Ascending aorta (tissue), 2 donors: ENCODE measurements around the gene BCKDHA. TPM values are rescaled to one million over a fixed set of nuclear protein-coding genes. Genes with fewer than 3 reads are reported as not detected.
"Not testable (repeated sequence)": the region's sequence is repeated elsewhere in the genome, so short reads cannot be mapped to it uniquely, and the experiment has no call there.

Source experiments
- DNase-seq, 2 donors: peaks; one replicate each; pipeline ENCODE4 v3.0.0-alpha.2; 2019; ENCODE audit warnings: low spot score in 2 of 2
- H3K27ac ChIP-seq, 2 donors: fragments of 200-600 bp; sonication (generic); one replicate each; pipeline ENCODE4 v1.5.1; 2016 to 2017; ENCODE audit warnings: mild to moderate bottlenecking in 1 of 2
- H3K27me3 ChIP-seq: fragments of 200-600 bp; sonication (generic); one replicate; pipeline ENCODE4 v1.5.1; 2017
- H3K36me3 ChIP-seq, 2 donors: fragments of 200-600 bp; sonication (generic); one replicate each; pipeline ENCODE4 v1.5.1; 2016
- H3K4me1 ChIP-seq, 2 donors: fragments of 200-600 bp; sonication (generic); one replicate each; pipeline ENCODE4 v1.5.1; 2016 to 2017; ENCODE audit warnings: mild to moderate bottlenecking in 1 of 2
- H3K4me3 ChIP-seq, 2 donors: fragments of 200-600 bp; sonication (generic); one replicate each; pipeline ENCODE4 v1.5.1; 2016 to 2017; ENCODE audit warnings: mild to moderate bottlenecking in 1 of 2
- H3K9me3 ChIP-seq, 2 donors: fragments of 200-600 bp; sonication (generic); one replicate each; pipeline ENCODE4 v1.5.1; 2016
- CTCF ChIP-seq, 3 experiments: fragments of 200-600 bp in 2 of 3; fragments of 450-650 bp in 1 of 3; sonication (generic) in 2 of 3; IDR thresholded peaks; one replicate each; pipeline ENCODE4 v1.5.1; 2016 to 2019; ENCODE audit warnings: antibody characterized with exemption in 3 of 3, mild to moderate bottlenecking in 1 of 3, moderate library complexity in 1 of 3
- intact Hi-C: fragments of 100-400 bp; cut with DNase I; formaldehyde crosslinking; loops from one replicate; pipeline ENCODE4 v1.15.1; 2023
- total RNA-seq: library from RNA; depleted of rRNA; stranded (reverse); fragments of >200 nt; gene quantifications from one replicate; pipeline ENCODE4 v1.1.0, GENCODE V29; 2016

BCKDHA gene
- total RNA-seq, 1 donor from 2014 or later: 28.5 TPM

DNA sequence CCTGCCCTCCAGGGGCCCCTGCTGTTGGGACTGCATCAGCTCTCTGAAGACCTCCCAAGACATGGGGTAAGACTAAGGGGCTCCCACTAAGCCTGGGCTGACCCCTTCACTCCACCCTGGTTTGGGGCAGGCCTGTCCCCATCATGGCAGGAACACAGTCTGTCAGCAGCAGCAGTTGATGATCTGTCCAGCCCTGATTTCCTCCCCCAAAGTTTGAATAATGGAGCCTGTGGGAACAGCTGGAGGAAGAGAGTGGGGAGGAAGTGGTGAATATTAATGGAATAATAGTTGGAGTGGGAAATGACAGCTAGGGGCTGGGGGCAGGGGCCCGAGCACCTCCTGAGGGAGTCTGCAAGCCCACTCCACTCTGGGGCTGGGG, 30.9 kb downstream of the BCKDHA start:
- Histone ChIP-seq H3K4me1 (peaks cover 9 to 21% of the 10 kb centered on the region in 2 donors), H3K36me3 (peaks cover 33 to 47% of the 10 kb centered on the region in 2 donors), H3K27me3 (no peaks in the 10 kb centered on the region), H3K9me3 (no peaks in the 10 kb centered on the region), H3K27ac (peak overlapping the region; percentile 79 to 89), H3K4me3 (peak overlapping the region; percentile 48 to 80)
- intact Hi-C loops: loop anchor here (5.0 kb wide), 1 partner anchor 106 kb away; no protein-coding TSS in a partner anchor
- no peak for DNase-seq
- no peak for TF ChIP-seq CTCF (IDR thresholded peaks at IDR 0.05)

DNA sequence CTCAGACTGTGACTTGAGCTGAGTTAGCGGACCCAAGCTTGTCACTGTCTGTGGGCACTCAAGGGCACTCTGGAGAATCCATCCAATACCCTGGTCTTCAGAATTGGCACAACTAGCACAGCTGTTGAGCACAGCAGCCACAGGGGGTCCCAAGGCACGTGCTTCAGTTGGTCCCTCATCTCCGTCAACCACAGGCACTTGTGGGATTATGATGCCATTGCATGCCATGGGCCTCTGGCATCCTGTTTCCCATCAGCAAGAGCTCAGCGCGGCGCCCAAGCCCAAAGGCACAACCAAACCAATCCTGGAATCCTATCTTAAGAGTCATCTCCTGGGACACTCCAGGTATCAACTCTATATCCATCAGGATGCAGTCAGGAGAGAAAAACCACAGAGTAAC, 33.3 kb downstream of the BCKDHA start:
- no peak for TF ChIP-seq CTCF (IDR thresholded peaks at IDR 0.05)
- intact Hi-C loops: loop anchor here (10.0 kb wide), 1 partner anchor 644 kb away; the partner anchor contains the start of genes GRIK5 and ZNF574

DNA sequence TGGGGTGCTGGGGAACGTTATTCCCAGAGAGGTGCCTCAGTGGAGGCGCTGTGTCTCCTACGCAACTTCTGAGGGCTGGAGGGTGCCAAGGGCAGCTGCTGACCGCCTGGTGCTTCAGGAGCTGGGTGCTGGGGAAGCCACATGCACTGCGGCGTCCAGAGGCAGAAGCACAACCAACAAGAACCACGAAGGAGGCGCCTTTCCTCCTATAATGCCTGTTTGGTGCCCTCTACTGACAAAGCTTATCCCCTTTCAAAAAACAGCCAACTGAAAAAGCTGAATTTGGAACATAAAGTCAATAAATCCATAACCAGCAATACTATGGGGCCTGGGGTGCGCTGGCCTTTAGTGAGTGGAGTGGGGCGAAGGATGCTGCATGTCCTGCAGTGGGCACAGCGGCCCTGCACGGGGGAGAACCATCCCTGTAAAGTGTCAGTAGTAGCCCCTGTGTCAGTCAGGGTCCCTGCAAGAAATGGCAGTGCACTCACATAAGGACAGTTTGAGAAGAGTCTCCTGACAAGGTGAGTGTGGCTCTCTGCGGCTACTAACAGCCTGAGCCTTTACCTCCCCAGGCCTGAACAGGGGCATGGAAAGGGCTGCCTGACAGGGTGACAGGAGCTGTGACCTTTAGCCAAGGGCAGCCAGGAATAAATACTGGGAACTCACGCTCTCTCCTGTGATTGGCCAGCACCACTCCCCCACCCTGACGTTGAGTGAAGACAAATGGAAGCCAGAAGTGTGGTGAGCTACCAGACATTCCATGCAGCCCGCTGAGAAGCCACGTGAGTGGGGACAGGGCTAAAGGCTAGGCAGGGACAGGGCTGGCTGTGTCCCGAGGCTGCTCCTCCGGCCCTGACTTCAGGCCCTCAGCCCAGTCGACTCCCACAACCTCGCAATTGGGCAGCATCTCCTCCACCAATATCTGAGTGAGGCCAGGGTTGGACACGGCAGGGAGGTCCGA, 34.1 kb downstream of the BCKDHA start:
- DNase-seq: no peak
- Histone ChIP-seq H3K27ac (no peak overlapping the region), H3K9me3 (no peaks in the 10 kb centered on the region), H3K36me3 (peaks cover 25 to 46% of the 10 kb centered on the region in 2 donors), H3K4me1 (peaks cover 6 to 14% of the 10 kb centered on the region in 2 donors), H3K4me3 (no peak overlapping the region), H3K27me3 (no peaks in the 10 kb centered on the region)
- peak in 1 of 3 experiments; percentile 15 for TF ChIP-seq CTCF (IDR thresholded peaks at IDR 0.05)
- intact Hi-C loops: loop anchor here (10.0 kb wide), 1 partner anchor 643 kb away; the partner anchor contains the start of genes GRIK5 and ZNF574

More for the DNA sequence above, 33.3 kb downstream of the BCKDHA start:
- Histone ChIP-seq H3K36me3 (peaks cover 22 to 38% of the 10 kb centered on the region in 2 donors), H3K27ac (no peak overlapping the region), H3K4me3 (no peak overlapping the region), H3K27me3 (no peaks in the 10 kb centered on the region), H3K4me1 (peaks cover 9 to 21% of the 10 kb centered on the region in 2 donors), H3K9me3 (no peaks in the 10 kb centered on the region)
- no peak for DNase-seq

DNA sequence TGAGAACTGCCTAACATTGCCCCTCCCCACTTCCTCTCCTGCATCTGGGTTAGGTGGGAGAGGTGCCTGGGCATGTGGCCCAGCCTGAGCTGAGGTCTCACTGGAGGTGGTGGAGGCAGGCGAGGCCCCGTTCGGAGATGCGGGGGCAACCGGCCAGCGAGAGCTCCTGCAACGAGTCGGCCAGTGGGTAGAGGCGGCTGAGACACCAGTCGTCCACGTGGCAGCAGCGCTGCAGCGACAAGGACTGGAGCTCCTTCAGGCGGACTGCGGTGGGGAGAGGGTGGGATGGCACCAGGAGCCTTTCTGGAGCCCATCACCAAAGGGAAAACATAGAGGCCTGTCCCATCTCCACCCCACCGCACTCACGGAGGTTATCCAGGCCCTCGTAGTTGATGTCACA, 35.6 kb downstream of the BCKDHA start:
- Histone ChIP-seq H3K9me3 (no peaks in the 10 kb centered on the region), H3K36me3 (peaks cover 32 to 46% of the 10 kb centered on the region in 2 donors), H3K27ac (no peak overlapping the region), H3K4me3 (no peak overlapping the region), H3K27me3 (no peaks in the 10 kb centered on the region), H3K4me1 (peaks cover 5 to 6% of the 10 kb centered on the region in 2 donors)
- DNase-seq: no peak
- intact Hi-C loops: loop anchor here (10.0 kb wide), 1 partner anchor 642 kb away; the partner anchor contains the start of genes GRIK5 and ZNF574
- TF ChIP-seq CTCF (IDR thresholded peaks at IDR 0.05): no peak

GRCh38 chr19:41434450-41434849, 36.8 kb downstream of the BCKDHA start:
- Histone ChIP-seq H3K27ac (no peak overlapping the region), H3K4me1 (no peaks in the 10 kb centered on the region), H3K4me3 (no peak overlapping the region), H3K36me3 (peaks cover 33 to 46% of the 10 kb centered on the region in 2 donors), H3K9me3 (no peaks in the 10 kb centered on the region), H3K27me3 (no peaks in the 10 kb centered on the region)
- TF ChIP-seq CTCF (IDR thresholded peaks at IDR 0.05): no peak
- intact Hi-C loops: loop anchor here (10.0 kb wide), 1 partner anchor 640 kb away; the partner anchor contains the start of genes GRIK5 and ZNF574
- DNase-seq: no peak

DNA sequence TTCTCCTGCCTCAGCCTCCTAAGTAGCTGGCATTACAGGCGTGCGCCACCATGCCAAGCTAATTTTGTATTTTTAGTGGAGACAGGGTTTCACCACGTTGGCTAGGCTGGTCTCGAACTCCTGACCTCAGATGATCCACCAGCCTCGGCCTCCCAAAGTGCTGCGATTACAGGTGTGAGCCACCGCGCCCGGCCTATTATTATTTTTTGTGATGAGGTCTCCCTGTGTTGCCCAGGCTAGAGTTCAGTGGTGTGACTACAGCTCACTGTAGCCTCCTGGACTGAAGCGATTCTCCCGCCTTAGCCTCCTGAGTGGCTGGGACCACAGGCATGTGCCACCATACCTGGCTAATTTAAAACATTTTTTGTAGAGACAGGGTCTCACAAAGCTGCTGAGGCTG, 37.8 kb downstream of the BCKDHA start:
- H3K4me3 ChIP-seq, DNase-seq, H3K27ac ChIP-seq, H3K9me3 ChIP-seq, H3K4me1 ChIP-seq, H3K27me3 ChIP-seq: not testable (repeated sequence)
- intact Hi-C loops: loop anchor here (5.0 to 10.0 kb wide), 2 partner anchors 447 to 639 kb away; partner anchors contain the start of genes ARHGEF1, GRIK5 and ZNF574
- H3K36me3 ChIP-seq: peaks cover 33 to 46% of the 10 kb centered on the region in 2 donors
